Endothelial cell of umbilical vein (primary cell): ENCODE measurements around the gene CHI3L1. TPM values are rescaled to one million over a fixed set of nuclear protein-coding genes. Genes with fewer than 3 reads are reported as not detected.

Experiments
- BruUV-seq: library from RNA; stranded (reverse); fragments of 400-500 nt; replicated peaks from 2 replicates; lab custom pipeline; 2021; lab: Mats Ljungman, UMichigan
- CTCF ChIA-PET: fragments of 300-600, 350-600 bp; sonication (Branson Sonifier 250); formaldehyde crosslinking; loops from one replicate; lab custom pipeline; 2021; ENCODE audit warnings: antibody characterized with exemption, inconsistent platforms; lab: Charles Lee
- POLR2A ChIA-PET: fragments of 300-600, 350-600 bp; sonication (Branson Sonifier 250); formaldehyde crosslinking; loops from one replicate; lab custom pipeline; 2021; ENCODE audit warnings: antibody characterized with exemption, inconsistent platforms; lab: Charles Lee
- DNase-seq: peaks from one replicate; pipeline ENCODE4 v3.0.0-alpha.2; 2011; ENCODE audit warnings: low read depth, low spot score
- FAIRE-seq: peaks from 2 replicates; lab custom pipeline; 2011; peaks lifted over from hg19 to GRCh38; lab: Jason Lieb, UNC
- H2AFZ ChIP-seq: 2 replicates; pipeline ENCODE4 v1.6.0; 2012; ENCODE audit warnings: low read depth, low read length, control low read depth, inconsistent platforms
- H3K27ac ChIP-seq: 2 replicates; pipeline ENCODE4 v1.5.1; 2011; ENCODE audit warnings: low read depth, mild to moderate bottlenecking, control low read depth, low read length, moderate library complexity; ENCODE audit not compliant: insufficient read depth
- H3K27me3 ChIP-seq, 2 experiments: 2 replicates each; pipeline versions ENCODE4 v1.6.0 to v1.6.1; 2011; ENCODE audit warnings: low read length in 2 of 2, mixed read lengths in 1 of 2; ENCODE audit not compliant: control insufficient read depth in 2 of 2, insufficient read depth in 2 of 2
- H3K36me3 ChIP-seq, 2 experiments: 2 replicates in 1 of 2; 3 replicates in 1 of 2; pipeline ENCODE4 v1.5.1; 2011; ENCODE audit warnings: low read length in 2 of 2, mild to moderate bottlenecking in 1 of 2, moderate library complexity in 1 of 2; ENCODE audit not compliant: control insufficient read depth in 2 of 2, insufficient read depth in 2 of 2; ENCODE audit errors: extremely low read depth in 1 of 2
- H3K4me1 ChIP-seq: 3 replicates; pipeline ENCODE4 v1.5.1; 2011; ENCODE audit warnings: mild to moderate bottlenecking, low read length; ENCODE audit not compliant: control insufficient read depth, insufficient read depth; ENCODE audit errors: extremely low read depth
- H3K4me2 ChIP-seq: 2 replicates; pipeline ENCODE4 v1.6.1; 2011; ENCODE audit warnings: low read length, control low read depth, mixed read lengths; ENCODE audit not compliant: insufficient read depth
- H3K4me3 ChIP-seq, 3 experiments: fragments of 200-600 bp in 1 of 3; sonication (generic), shearing (Covaris generic) in 1 of 3; replicated peaks in 1 of 3; 2 replicates each; pipeline ENCODE4 v1.5.1; 2011 to 2016; ENCODE audit warnings: control low read depth in 3 of 3, low read length in 3 of 3, mild to moderate bottlenecking in 2 of 3, inconsistent platforms in 1 of 3, low read depth in 1 of 3, moderate library complexity in 1 of 3; ENCODE audit not compliant: insufficient read depth in 1 of 3
- H3K79me2 ChIP-seq: 2 replicates; pipeline ENCODE4 v1.6.0; 2012; ENCODE audit warnings: low read length, inconsistent platforms; ENCODE audit not compliant: control insufficient read depth, insufficient read depth
- H3K9ac ChIP-seq: replicated peaks from 2 replicates; pipeline ENCODE3; 2011; ENCODE audit warnings: low read length, control low read depth; ENCODE audit not compliant: insufficient read depth; ENCODE audit errors: extremely low read depth
- H3K9me1 ChIP-seq: replicated peaks from 3 replicates; pipeline ENCODE4 v1.6.0; 2011; ENCODE audit warnings: mild to moderate bottlenecking, low read length; ENCODE audit not compliant: control insufficient read depth, insufficient read depth; ENCODE audit errors: extremely low read depth
- H3K9me3 ChIP-seq: replicated peaks from 2 replicates; pipeline ENCODE4 v1.5.1; 2012; ENCODE audit warnings: low read length, inconsistent platforms; ENCODE audit not compliant: control insufficient read depth, insufficient read depth
- H4K20me1 ChIP-seq: replicated peaks from 2 replicates; pipeline ENCODE3; 2011; ENCODE audit warnings: mild to moderate bottlenecking, low read length; ENCODE audit not compliant: control insufficient read depth, insufficient read depth; ENCODE audit errors: extremely low read depth
- EZH2 ChIP-seq: IDR thresholded peaks from 2 replicates; pipeline ENCODE4 v1.6.1; 2012; ENCODE audit warnings: borderline replicate concordance, low read depth, mild to moderate bottlenecking, moderate library complexity, low read length, inconsistent platforms; ENCODE audit not compliant: severe bottlenecking
- FOS ChIP-seq: IDR thresholded peaks from 2 replicates; pipeline ENCODE4 v1.6.1; 2011; ENCODE audit warnings: mild to moderate bottlenecking, low read length, moderate library complexity, borderline replicate concordance; ENCODE audit not compliant: insufficient read depth
- GATA2 ChIP-seq: IDR thresholded peaks from 2 replicates; pipeline ENCODE4 v1.7.0; 2011; ENCODE audit warnings: low read depth, mild to moderate bottlenecking, moderate library complexity, mixed read lengths, low read length; ENCODE audit not compliant: insufficient read length, insufficient read depth
- JUN ChIP-seq: IDR thresholded peaks from 2 replicates; pipeline ENCODE4 v1.6.1; 2011; ENCODE audit warnings: borderline replicate concordance, low read depth; ENCODE audit not compliant: insufficient read length, insufficient read depth
- MYC ChIP-seq: IDR thresholded peaks from one replicate; pipeline ENCODE4 v1.6.1; 2011; ENCODE audit warnings: mild to moderate bottlenecking, low read depth, low read length
- POLR2A ChIP-seq: IDR thresholded peaks from 2 replicates; pipeline ENCODE4 v1.6.1; 2012; ENCODE audit warnings: low read depth, mild to moderate bottlenecking, control low read depth, low read length
- POLR2AphosphoS5 ChIP-seq: IDR thresholded peaks from 2 replicates; pipeline ENCODE4 v1.6.1; 2012; ENCODE audit warnings: low read depth, mild to moderate bottlenecking, control low read depth, low read length, moderate library complexity; ENCODE audit not compliant: insufficient read depth
- dilution Hi-C: fragments of 300-500 bp; cut with MboI; formaldehyde crosslinking; loops from one replicate; pipeline ENCODE4 v1.15.0; 2019; ENCODE audit warnings: low sequenced_read_pairs; ENCODE audit not compliant: extremely low pct_ligation_motif_present
- intact Hi-C: fragments of 100-400 bp; cut with micrococcal nuclease; formaldehyde crosslinking; loops from one replicate; pipeline ENCODE4 v1.10.0; 2022
- polyA plus RNA-seq, 4 experiments: library from polyadenylated mRNA; depleted of rRNA in 3 of 4; stranded (reverse) in 3 of 4; unstranded in 1 of 4; fragments of >200 nt; gene quantifications; 2 replicates each; pipeline versions ENCODE4 v1.2.1 to v1.2.3, GENCODE V29; 2011 to 2012; ENCODE audit warnings: missing spikeins in 1 of 4
- total RNA-seq: library from RNA; stranded (reverse); gene quantifications from 2 replicates; pipeline ENCODE4 v1.2.3, GENCODE V29; 2021
- TF ChIP-seq, protein P1 (sequence below): IDR thresholded peaks from 2 replicates; pipeline ENCODE4 v1.6.1; 2011; ENCODE audit not compliant: insufficient read depth, insufficient read length
- TF ChIP-seq, protein P2 (sequence below), 2 donors: IDR thresholded peaks; 1 replicate in 1 of 2; 2 replicates in 1 of 2; pipeline ENCODE4 v1.5.1; 2011; ENCODE audit warnings: low read length in 2 of 2, mild to moderate bottlenecking in 2 of 2, moderate library complexity in 2 of 2, control low read depth in 1 of 2, inconsistent platforms in 1 of 2, low read depth in 1 of 2; ENCODE audit not compliant: insufficient read depth in 1 of 2; ENCODE audit errors: extremely low read depth in 1 of 2

The CHI3L1 gene
- total and polyA plus RNA-seq, 2 donors (not counting 3 experiments of a cell fraction or from before 2014, with no cell fraction given) = not detected

DNA sequence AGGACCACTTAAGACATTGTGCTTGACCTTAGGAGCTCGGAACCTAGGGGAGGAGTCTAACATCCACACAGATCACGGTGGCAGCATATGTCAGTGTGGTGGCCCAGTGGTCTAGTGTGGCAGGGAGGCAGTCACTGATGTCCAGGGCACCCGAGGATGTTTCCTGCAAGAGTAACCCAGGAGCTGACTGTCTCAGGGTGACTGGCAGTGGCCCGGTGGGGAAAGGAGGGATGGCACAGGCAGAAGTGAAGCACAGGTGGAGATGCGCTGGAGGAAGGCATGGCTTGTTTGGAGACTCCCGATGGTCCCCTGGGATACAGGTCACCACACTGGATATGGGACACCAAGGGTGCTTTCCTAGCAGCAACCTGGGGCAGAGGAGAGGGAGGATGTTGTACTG lies 26.6 kb upstream of the CHI3L1 start:
- Histone ChIP-seq H3K9me1 (no peaks in the 10 kb centered on the region), H3K9ac (no peak overlapping the region), H2AFZ (no peak overlapping the region), H3K4me2 (no peak overlapping the region), H3K79me2 (no peaks in the 10 kb centered on the region), H3K4me1 (no peaks in the 10 kb centered on the region), H3K4me3 (no peak overlapping the region), H4K20me1 (no peaks in the 10 kb centered on the region), H3K27ac (no peak overlapping the region), H3K36me3 (no peaks in the 10 kb centered on the region), H3K9me3 (no peaks in the 10 kb centered on the region), H3K27me3 (peaks cover 1 to 14% of the 10 kb centered on the region in 2 experiments)
- DNase-seq (no peak), FAIRE-seq (no peak)
- no TSS peak for BruUV-seq
- no peak for TF ChIP-seq MYC
- no peak for TF ChIP-seq JUN
- intact Hi-C loops (no loop called here), dilution Hi-C loops (no loop called here)
- CTCF ChIA-PET = interaction anchor here (1.0 to 8.7 kb wide), 5 partner anchors 10 to 171 kb away, joined by 3 to 363 read pairs (median 3); no protein-coding TSS in a partner anchor
- POLR2A ChIA-PET = no interaction called here

DNA sequence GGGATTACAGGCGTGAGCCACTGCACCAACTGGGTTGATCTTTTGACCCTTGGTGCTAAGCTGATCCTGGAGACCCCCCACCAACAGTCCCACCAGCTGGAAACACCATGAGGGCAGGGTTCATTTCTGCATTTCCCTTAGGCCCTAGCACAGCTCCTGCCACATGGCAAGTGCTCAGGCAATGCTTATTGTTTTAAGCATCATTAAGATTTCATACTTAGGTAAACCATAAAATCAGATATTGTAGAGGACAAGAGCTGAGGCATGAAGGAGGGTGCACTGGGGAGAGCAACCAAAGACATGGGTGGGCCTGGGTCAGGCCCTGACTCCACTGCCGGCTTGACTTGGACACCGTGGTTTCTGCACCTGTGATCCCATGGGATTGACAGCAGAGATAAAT lies 25.3 kb upstream of the CHI3L1 start:
- no peaks in the 10 kb centered on the region for H4K20me1 ChIP-seq
- intact Hi-C loops = no loop called here
- BruUV-seq = no TSS peak
- DNase-seq = no peak
- H3K9ac ChIP-seq = no peak overlapping the region
- H3K36me3 ChIP-seq = no peaks in the 10 kb centered on the region
- dilution Hi-C loops = no loop called here
- no peaks in the 10 kb centered on the region for H3K9me1 ChIP-seq
- TF ChIP-seq, protein P1, sequence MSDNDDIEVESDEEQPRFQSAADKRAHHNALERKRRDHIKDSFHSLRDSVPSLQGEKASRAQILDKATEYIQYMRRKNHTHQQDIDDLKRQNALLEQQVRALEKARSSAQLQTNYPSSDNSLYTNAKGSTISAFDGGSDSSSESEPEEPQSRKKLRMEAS = no peak
- TF ChIP-seq POLR2A (no peak), JUN (no peak), EZH2 (no peak), MYC (no peak), GATA2 (no peak), FOS (no peak), POLR2AphosphoS5 (no peak)
- TF ChIP-seq, protein P2, sequence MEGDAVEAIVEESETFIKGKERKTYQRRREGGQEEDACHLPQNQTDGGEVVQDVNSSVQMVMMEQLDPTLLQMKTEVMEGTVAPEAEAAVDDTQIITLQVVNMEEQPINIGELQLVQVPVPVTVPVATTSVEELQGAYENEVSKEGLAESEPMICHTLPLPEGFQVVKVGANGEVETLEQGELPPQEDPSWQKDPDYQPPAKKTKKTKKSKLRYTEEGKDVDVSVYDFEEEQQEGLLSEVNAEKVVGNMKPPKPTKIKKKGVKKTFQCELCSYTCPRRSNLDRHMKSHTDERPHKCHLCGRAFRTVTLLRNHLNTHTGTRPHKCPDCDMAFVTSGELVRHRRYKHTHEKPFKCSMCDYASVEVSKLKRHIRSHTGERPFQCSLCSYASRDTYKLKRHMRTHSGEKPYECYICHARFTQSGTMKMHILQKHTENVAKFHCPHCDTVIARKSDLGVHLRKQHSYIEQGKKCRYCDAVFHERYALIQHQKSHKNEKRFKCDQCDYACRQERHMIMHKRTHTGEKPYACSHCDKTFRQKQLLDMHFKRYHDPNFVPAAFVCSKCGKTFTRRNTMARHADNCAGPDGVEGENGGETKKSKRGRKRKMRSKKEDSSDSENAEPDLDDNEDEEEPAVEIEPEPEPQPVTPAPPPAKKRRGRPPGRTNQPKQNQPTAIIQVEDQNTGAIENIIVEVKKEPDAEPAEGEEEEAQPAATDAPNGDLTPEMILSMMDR (IDR thresholded peaks at IDR 0.05; ENCODE audit: extremely low read depth in 1 of 2, insufficient read depth in 1 of 2, low read depth in 1 of 2, low read length in 2 of 2) = no peak
- no peaks in the 10 kb centered on the region for H3K79me2 ChIP-seq
- no peak overlapping the region for H2AFZ ChIP-seq
- FAIRE-seq = no peak
- no peak overlapping the region for H3K27ac ChIP-seq
- no peak overlapping the region for H3K4me2 ChIP-seq
- POLR2A ChIA-PET = no interaction called here
- H3K4me1 ChIP-seq = no peaks in the 10 kb centered on the region
- no peaks in the 10 kb centered on the region for H3K9me3 ChIP-seq
- H3K4me3 ChIP-seq = no peak overlapping the region
- CTCF ChIA-PET = interaction anchor here (3.4 to 8.7 kb wide), 2 partner anchors 94 to 170 kb away, joined by 16 to 363 read pairs; no protein-coding TSS in a partner anchor
- H3K27me3 ChIP-seq = peaks cover 3 to 8% of the 10 kb centered on the region in 2 experiments
